HepG2 (cell line): Measurements from ENCODE around the gene ATF1. TPM values are rescaled to one million over a fixed set of nuclear protein-coding genes. Genes with fewer than 3 reads are reported as not detected.
A peak's percentile ranks its signal among the peaks of the same experiment; 100 is the strongest.

Experiments used
- AGO1 ChIP-seq: fragments of 200-400 bp; formaldehyde crosslinking; IDR thresholded peaks from 2 replicates; pipeline ENCODE4 v1.6.1; 2017; ENCODE audit warnings: mild to moderate bottlenecking, low read depth, low read length, moderate library complexity; ENCODE audit not compliant: poor library complexity, severe bottlenecking
- CEBPB ChIP-seq: IDR thresholded peaks from 2 replicates; pipeline ENCODE4 v1.6.1; 2011; ENCODE audit warnings: low read depth, low read length, improper control_type of control experiment, borderline replicate concordance
- MED1 ChIP-seq: sonication (generic); formaldehyde crosslinking; IDR thresholded peaks from 2 replicates; pipeline ENCODE4 v1.4.0; 2020; ENCODE audit warnings: missing genetic modification reagents
- NR2F6 ChIP-seq, 2 experiments: IDR thresholded peaks; 2 replicates each; pipeline ENCODE4 v1.6.1; 2016; ENCODE audit warnings: antibody characterized with exemption in 1 of 2, mild to moderate bottlenecking in 1 of 2
- SMC3 ChIP-seq: IDR thresholded peaks from 2 replicates; pipeline ENCODE4 v1.6.1; 2011; ENCODE audit warnings: low read length, improper control_type of control experiment
- STAG1 ChIP-seq: sonication (generic); formaldehyde crosslinking; IDR thresholded peaks from 2 replicates; pipeline ENCODE4 v1.4.0; 2020; ENCODE audit warnings: missing genetic modification reagents
- ZBTB21 ChIP-seq: sonication (generic); formaldehyde crosslinking; IDR thresholded peaks from 2 replicates; pipeline ENCODE4 v1.4.0; 2020; ENCODE audit warnings: missing genetic modification reagents
- ZBTB26 ChIP-seq: IDR thresholded peaks from 2 replicates; pipeline ENCODE4 v1.6.1; 2016; ENCODE audit warnings: missing compliant biosample characterization, missing genetic modification reagents, borderline replicate concordance
- ZC3H13 ChIP-seq: sonication (generic); formaldehyde crosslinking; IDR thresholded peaks from 2 replicates; pipeline ENCODE4 v1.8.1; 2023; ENCODE audit warnings: mild to moderate bottlenecking, missing genetic modification reagents, moderate library complexity
- ZNF235 ChIP-seq: sonication (generic); formaldehyde crosslinking; IDR thresholded peaks from 2 replicates; pipeline ENCODE4 v1.8.1; 2023; ENCODE audit warnings: mild to moderate bottlenecking, missing genetic modification reagents, borderline replicate concordance
- ZNF264 ChIP-seq: sonication (generic); formaldehyde crosslinking; IDR thresholded peaks from 2 replicates; pipeline ENCODE4 v1.4.0; 2020; ENCODE audit warnings: missing genetic modification reagents
- ZNF275 ChIP-seq: sonication (generic); formaldehyde crosslinking; IDR thresholded peaks from 2 replicates; pipeline ENCODE4 v1.8.0; 2022; ENCODE audit warnings: missing genetic modification reagents, mild to moderate bottlenecking, inconsistent platforms, borderline replicate concordance
- ZNF34 ChIP-seq: sonication (generic); formaldehyde crosslinking; IDR thresholded peaks from 2 replicates; pipeline ENCODE4 v1.4.0; 2020; ENCODE audit warnings: mild to moderate bottlenecking, missing genetic modification reagents, borderline replicate concordance
- ZNF362 ChIP-seq: sonication (generic); formaldehyde crosslinking; IDR thresholded peaks from 2 replicates; pipeline ENCODE4 v1.4.0; 2020; ENCODE audit warnings: missing genetic modification reagents, mild to moderate bottlenecking, borderline replicate concordance
- ZNF549 ChIP-seq: sonication (generic); formaldehyde crosslinking; IDR thresholded peaks from 2 replicates; pipeline ENCODE4 v1.5.0; 2020; ENCODE audit warnings: missing genetic modification reagents
- polyA plus RNA-seq, 8 experiments: library from polyadenylated mRNA; depleted of rRNA in 3 of 8; stranded (reverse) in 7 of 8; unstranded in 1 of 8; fragments of >200 nt; fragmentation: Illumina TruSeq in 4 of 8; extraction: Trizol in 4 of 8; gene quantifications; 2 replicates each; pipeline versions ENCODE4 v1.2.1 to v1.2.3, GENCODE V29; 2011 to 2016; ENCODE audit warnings: low read depth in 4 of 8, missing spikeins in 1 of 8, mixed read lengths in 1 of 8; ENCODE audit not compliant: insufficient read depth in 1 of 8
- total RNA-seq, 5 experiments: library from RNA; depleted of rRNA; stranded (reverse); fragments of >200 nt; fragmentation: Illumina TruSeq; extraction: Trizol; gene quantifications; 2 replicates each; pipeline ENCODE4 v1.2.3, GENCODE V29; 2016; ENCODE audit warnings: low read depth in 1 of 5
- TF ChIP-seq, protein P1 (sequence below): sonication (generic); formaldehyde crosslinking; IDR thresholded peaks from 2 replicates; pipeline ENCODE4 v1.5.0; 2020; ENCODE audit warnings: mild to moderate bottlenecking, missing genetic modification reagents
- TF ChIP-seq, protein P2 (sequence below): IDR thresholded peaks from 2 replicates; pipeline ENCODE4 v1.6.1; 2012; ENCODE audit warnings: low read depth, low read length, improper control_type of control experiment
- TF ChIP-seq, protein P3 (sequence below): IDR thresholded peaks from 2 replicates; pipeline ENCODE4 v1.6.1; 2018; ENCODE audit warnings: missing genetic modification reagents

Gene ATF1
- total and polyA plus RNA-seq, 2 of the 13 experiments (the other 11 are each of a cell fraction or from before 2014, with no cell fraction given): 29.3 to 52.0 TPM

DNA sequence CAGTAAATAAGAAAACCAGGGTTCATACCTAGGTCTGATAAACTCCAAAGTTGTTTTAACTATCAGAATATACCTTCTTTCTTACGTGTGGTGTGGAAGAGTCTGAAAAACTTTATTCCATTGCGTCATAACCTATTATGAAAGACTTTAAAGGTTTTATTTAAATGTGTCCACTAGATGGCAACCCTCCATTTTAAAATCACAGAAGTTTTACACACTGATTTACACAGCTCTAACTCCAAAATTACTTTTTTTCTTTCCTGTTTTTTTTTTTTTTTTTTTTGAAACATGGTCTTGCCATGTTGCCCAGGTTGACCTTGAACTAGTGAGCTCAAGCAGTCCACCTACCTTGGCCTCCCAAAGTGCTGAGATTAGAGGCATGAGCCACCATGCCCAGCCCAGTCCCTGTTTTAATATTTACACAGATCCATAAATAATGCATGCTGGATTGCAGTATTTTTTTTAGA, 61.5 kb downstream of the ATF1 start (continued):
- TF ChIP-seq, protein P1, sequence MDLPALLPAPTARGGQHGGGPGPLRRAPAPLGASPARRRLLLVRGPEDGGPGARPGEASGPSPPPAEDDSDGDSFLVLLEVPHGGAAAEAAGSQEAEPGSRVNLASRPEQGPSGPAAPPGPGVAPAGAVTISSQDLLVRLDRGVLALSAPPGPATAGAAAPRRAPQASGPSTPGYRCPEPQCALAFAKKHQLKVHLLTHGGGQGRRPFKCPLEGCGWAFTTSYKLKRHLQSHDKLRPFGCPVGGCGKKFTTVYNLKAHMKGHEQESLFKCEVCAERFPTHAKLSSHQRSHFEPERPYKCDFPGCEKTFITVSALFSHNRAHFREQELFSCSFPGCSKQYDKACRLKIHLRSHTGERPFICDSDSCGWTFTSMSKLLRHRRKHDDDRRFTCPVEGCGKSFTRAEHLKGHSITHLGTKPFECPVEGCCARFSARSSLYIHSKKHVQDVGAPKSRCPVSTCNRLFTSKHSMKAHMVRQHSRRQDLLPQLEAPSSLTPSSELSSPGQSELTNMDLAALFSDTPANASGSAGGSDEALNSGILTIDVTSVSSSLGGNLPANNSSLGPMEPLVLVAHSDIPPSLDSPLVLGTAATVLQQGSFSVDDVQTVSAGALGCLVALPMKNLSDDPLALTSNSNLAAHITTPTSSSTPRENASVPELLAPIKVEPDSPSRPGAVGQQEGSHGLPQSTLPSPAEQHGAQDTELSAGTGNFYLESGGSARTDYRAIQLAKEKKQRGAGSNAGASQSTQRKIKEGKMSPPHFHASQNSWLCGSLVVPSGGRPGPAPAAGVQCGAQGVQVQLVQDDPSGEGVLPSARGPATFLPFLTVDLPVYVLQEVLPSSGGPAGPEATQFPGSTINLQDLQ (CRISPR knock-in tag): no peak
- no peak for TF ChIP-seq ZNF235
- TF ChIP-seq ZNF34: no peak
- TF ChIP-seq, protein P2, sequence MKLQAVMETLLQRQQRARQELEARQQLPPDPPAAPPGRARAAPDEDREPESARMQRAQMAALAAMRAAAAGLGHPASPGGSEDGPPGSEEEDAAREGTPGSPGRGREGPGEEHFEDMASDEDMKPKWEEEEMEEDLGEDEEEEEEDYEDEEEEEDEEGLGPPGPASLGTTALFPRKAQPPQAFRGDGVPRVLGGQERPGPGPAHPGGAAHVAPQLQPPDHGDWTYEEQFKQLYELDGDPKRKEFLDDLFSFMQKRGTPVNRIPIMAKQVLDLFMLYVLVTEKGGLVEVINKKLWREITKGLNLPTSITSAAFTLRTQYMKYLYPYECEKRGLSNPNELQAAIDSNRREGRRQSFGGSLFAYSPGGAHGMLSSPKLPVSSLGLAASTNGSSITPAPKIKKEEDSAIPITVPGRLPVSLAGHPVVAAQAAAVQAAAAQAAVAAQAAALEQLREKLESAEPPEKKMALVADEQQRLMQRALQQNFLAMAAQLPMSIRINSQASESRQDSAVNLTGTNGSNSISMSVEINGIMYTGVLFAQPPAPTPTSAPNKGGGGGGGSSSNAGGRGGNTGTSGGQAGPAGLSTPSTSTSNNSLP: peak; percentile 87
- no peak for TF ChIP-seq ZNF264
- no peak for TF ChIP-seq AGO1
- TF ChIP-seq CEBPB: peak; percentile 95
- peak; percentile 71 for TF ChIP-seq STAG1 (CRISPR knock-in tag)
- 0 out of 2 replicates have a peak, but pooled peaks have one; percentile 4 for TF ChIP-seq NR2F6 (IDR thresholded peaks at IDR 0.05)
- no peak for TF ChIP-seq NR2F6 (CRISPR knock-in tag; IDR thresholded peaks at IDR 0.05)
- no peak for TF ChIP-seq MED1 (CRISPR knock-in tag)
- TF ChIP-seq ZNF275 (CRISPR knock-in tag): no peak
- peak; percentile 70 for TF ChIP-seq SMC3
- no peak for TF ChIP-seq ZBTB26 (CRISPR knock-in tag)
- peak; percentile 78; the same call in 1 of the 2 replicates for TF ChIP-seq ZNF362
- no peak for TF ChIP-seq ZC3H13 (CRISPR knock-in tag)
- TF ChIP-seq, protein P3, sequence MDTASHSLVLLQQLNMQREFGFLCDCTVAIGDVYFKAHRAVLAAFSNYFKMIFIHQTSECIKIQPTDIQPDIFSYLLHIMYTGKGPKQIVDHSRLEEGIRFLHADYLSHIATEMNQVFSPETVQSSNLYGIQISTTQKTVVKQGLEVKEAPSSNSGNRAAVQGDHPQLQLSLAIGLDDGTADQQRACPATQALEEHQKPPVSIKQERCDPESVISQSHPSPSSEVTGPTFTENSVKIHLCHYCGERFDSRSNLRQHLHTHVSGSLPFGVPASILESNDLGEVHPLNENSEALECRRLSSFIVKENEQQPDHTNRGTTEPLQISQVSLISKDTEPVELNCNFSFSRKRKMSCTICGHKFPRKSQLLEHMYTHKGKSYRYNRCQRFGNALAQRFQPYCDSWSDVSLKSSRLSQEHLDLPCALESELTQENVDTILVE (CRISPR knock-in tag): no peak
- peak; percentile 63; the same call in 1 of the 2 replicates for TF ChIP-seq ZBTB21 (CRISPR knock-in tag)
- no peak for TF ChIP-seq ZNF549 (CRISPR knock-in tag)
